Naive thymus-derived CD4-positive, alpha-beta T cell (primary cell): Measurements from ENCODE around the gene ILF2. TPM values are rescaled to one million over a fixed set of nuclear protein-coding genes. Genes with fewer than 3 reads are reported as not detected.

ENCODE experiments used
- ATAC-seq: fragments of 150-1000 bp; cut with Tn5 transposase; 2 replicates; pipeline ENCODE4 v1.10.0; 2021; ENCODE audit warnings: mild to moderate bottlenecking, moderate library complexity
- CTCF ChIA-PET: fragments of 350-600 bp; sonication (Branson Sonifier 250); formaldehyde crosslinking; loops from one replicate; lab custom pipeline; 2021; ENCODE audit warnings: antibody characterized with exemption; lab: Charles Lee
- POLR2A ChIA-PET: fragments of 350-600 bp; sonication (Branson Sonifier 250); formaldehyde crosslinking; loops from one replicate; lab custom pipeline; 2021; ENCODE audit warnings: antibody characterized with exemption, inconsistent platforms; lab: Charles Lee
- DNase-seq, 9 donors: peaks; one replicate each; pipeline versions ENCODE4 v3.0.0 to v3.0.0-alpha.2; 2020 to 2022; ENCODE audit warnings: mixed read lengths in 1 of 9
- H3K27ac ChIP-seq: one replicate; pipeline ENCODE4 v1.7.0; 2013; ENCODE audit warnings: mild to moderate bottlenecking, low read depth, low read length, moderate library complexity
- H3K27me3 ChIP-seq, 2 donors: one replicate each; pipeline ENCODE4 v1.7.0; 2013; ENCODE audit warnings: low read length in 2 of 2, mild to moderate bottlenecking in 2 of 2, moderate library complexity in 2 of 2; ENCODE audit not compliant: control insufficient read depth in 2 of 2, insufficient read depth in 2 of 2
- H3K36me3 ChIP-seq, 3 experiments: 1 replicate in 2 of 3; 2 replicates in 1 of 3; pipeline ENCODE4 v1.7.0; 2013; ENCODE audit warnings: low read length in 3 of 3, mild to moderate bottlenecking in 3 of 3, moderate library complexity in 1 of 3; ENCODE audit not compliant: insufficient read depth in 3 of 3, control insufficient read depth in 2 of 3
- H3K4me1 ChIP-seq, 2 donors: one replicate each; pipeline ENCODE4 v1.7.0; 2013; ENCODE audit warnings: low read length in 2 of 2, mild to moderate bottlenecking in 2 of 2, moderate library complexity in 1 of 2; ENCODE audit not compliant: control insufficient read depth in 2 of 2, insufficient read depth in 2 of 2
- H3K4me3 ChIP-seq: 2 replicates; pipeline ENCODE4 v1.7.0; 2013; ENCODE audit warnings: mild to moderate bottlenecking, low read length
- H3K9me3 ChIP-seq, 3 experiments: 1 replicate in 2 of 3; 2 replicates in 1 of 3; pipeline ENCODE4 v1.7.0; 2013; ENCODE audit warnings: low read length in 3 of 3; ENCODE audit not compliant: control insufficient read depth in 2 of 3
- H3K27ac Mint-ChIP-seq, 9 donors: one replicate each; pipeline ENCODE4 v1.8.0; 2020 to 2022; ENCODE audit warnings: mixed read lengths in 9 of 9, mild to moderate bottlenecking in 8 of 9, moderate library complexity in 5 of 9, inconsistent platforms in 2 of 9
- H3K27me3 Mint-ChIP-seq, 5 donors: one replicate each; pipeline ENCODE4 v1.8.0; 2021 to 2022; ENCODE audit warnings: mixed read lengths in 5 of 5, mild to moderate bottlenecking in 1 of 5
- H3K36me3 Mint-ChIP-seq, 5 donors: one replicate each; pipeline ENCODE4 v1.8.0; 2020 to 2022; ENCODE audit warnings: mixed read lengths in 5 of 5, mild to moderate bottlenecking in 3 of 5, inconsistent platforms in 1 of 5
- H3K4me1 Mint-ChIP-seq, 7 donors: one replicate each; pipeline ENCODE4 v1.8.0; 2020 to 2022; ENCODE audit warnings: mixed read lengths in 7 of 7, mild to moderate bottlenecking in 3 of 7, inconsistent platforms in 1 of 7
- H3K4me3 Mint-ChIP-seq, 10 donors: one replicate each; pipeline ENCODE4 v1.8.0; 2020 to 2022; ENCODE audit warnings: mild to moderate bottlenecking in 10 of 10, mixed read lengths in 10 of 10, moderate library complexity in 6 of 10, inconsistent platforms in 2 of 10
- H3K9me3 Mint-ChIP-seq, 11 donors: one replicate each; pipeline ENCODE4 v1.8.0; 2020 to 2022; ENCODE audit warnings: mixed read lengths in 11 of 11, mild to moderate bottlenecking in 4 of 11, inconsistent platforms in 1 of 11, moderate library complexity in 1 of 11
- intact Hi-C, 2 donors: fragments of 100-400 bp; cut with micrococcal nuclease; formaldehyde crosslinking; loops; one replicate each; pipeline ENCODE4 v1.15.1; 2023
- polyA plus RNA-seq, 2 donors: library from polyadenylated mRNA; unstranded; fragments of 300-500 nt; fragmentation: Illumina TruSeq; gene quantifications; one replicate each; pipeline ENCODE4 v1.2.3, GENCODE V29; 2021
- total RNA-seq, 6 experiments: library from RNA in 5 of 6; stranded (reverse) in 5 of 6; gene quantifications; 1 replicate in 5 of 6; 2 replicates in 1 of 6; pipeline ENCODE4 v1.2.3 and lab custom pipeline; 2021 to 2026

The ILF2 gene
- total and polyA plus RNA-seq, 7 experiments from 2014 or later: 83.6 to 177 (median 136) TPM

- H3K4me3 Mint-ChIP-seq: no peak overlapping the region
- POLR2A ChIA-PET: no interaction called here
- H3K27me3 Mint-ChIP-seq: no peaks in the 10 kb centered on the region
- no peaks in the 10 kb centered on the region for H3K36me3 Mint-ChIP-seq
- intact Hi-C loops: no loop called here
- ATAC-seq (no peak), DNase-seq (no peak)
- peaks cover 0 to 3% (median 0%) of the 10 kb centered on the region in 7 donors for H3K4me1 Mint-ChIP-seq
- Histone ChIP-seq H3K9me3 (no peaks in the 10 kb centered on the region), H3K27ac (no peak overlapping the region), H3K4me3 (no peak overlapping the region), H3K4me1 (no peaks in the 10 kb centered on the region), H3K36me3 (no peaks in the 10 kb centered on the region), H3K27me3 (no peaks in the 10 kb centered on the region)
- no peaks in the 10 kb centered on the region for H3K9me3 Mint-ChIP-seq
- CTCF ChIA-PET: no interaction called here
- no peak overlapping the region for H3K27ac Mint-ChIP-seq
These were observed 28.3 kb upstream of the ILF2 start for GRCh38 chr1:153698923-153699714.

GRCh38 chr1:153698020-153698922 lies 27.5 kb upstream of the ILF2 start:
- no peaks in the 10 kb centered on the region for H3K27me3 Mint-ChIP-seq
- H3K9me3 Mint-ChIP-seq: no peaks in the 10 kb centered on the region
- no peaks in the 10 kb centered on the region for H3K9me3 ChIP-seq
- ATAC-seq (peak; percentile 37), DNase-seq (no peak)
- H3K36me3 ChIP-seq: no peaks in the 10 kb centered on the region
- no peaks in the 10 kb centered on the region for H3K27me3 ChIP-seq
- peaks cover 0 to 3% (median 0%) of the 10 kb centered on the region in 7 donors for H3K4me1 Mint-ChIP-seq
- H3K36me3 Mint-ChIP-seq: no peaks in the 10 kb centered on the region
- peak overlapping the region in 4 of 10 donors; percentile 33 to 55 (median 48) for H3K4me3 Mint-ChIP-seq
- intact Hi-C loops: no loop called here
- H3K27ac Mint-ChIP-seq: peak overlapping the region in 1 of 9 donors; percentile 53
- POLR2A ChIA-PET: no interaction called here
- H3K4me3 ChIP-seq: no peak overlapping the region
- CTCF ChIA-PET: no interaction called here
- H3K27ac ChIP-seq: no peak overlapping the region
- no peaks in the 10 kb centered on the region for H3K4me1 ChIP-seq

DNA sequence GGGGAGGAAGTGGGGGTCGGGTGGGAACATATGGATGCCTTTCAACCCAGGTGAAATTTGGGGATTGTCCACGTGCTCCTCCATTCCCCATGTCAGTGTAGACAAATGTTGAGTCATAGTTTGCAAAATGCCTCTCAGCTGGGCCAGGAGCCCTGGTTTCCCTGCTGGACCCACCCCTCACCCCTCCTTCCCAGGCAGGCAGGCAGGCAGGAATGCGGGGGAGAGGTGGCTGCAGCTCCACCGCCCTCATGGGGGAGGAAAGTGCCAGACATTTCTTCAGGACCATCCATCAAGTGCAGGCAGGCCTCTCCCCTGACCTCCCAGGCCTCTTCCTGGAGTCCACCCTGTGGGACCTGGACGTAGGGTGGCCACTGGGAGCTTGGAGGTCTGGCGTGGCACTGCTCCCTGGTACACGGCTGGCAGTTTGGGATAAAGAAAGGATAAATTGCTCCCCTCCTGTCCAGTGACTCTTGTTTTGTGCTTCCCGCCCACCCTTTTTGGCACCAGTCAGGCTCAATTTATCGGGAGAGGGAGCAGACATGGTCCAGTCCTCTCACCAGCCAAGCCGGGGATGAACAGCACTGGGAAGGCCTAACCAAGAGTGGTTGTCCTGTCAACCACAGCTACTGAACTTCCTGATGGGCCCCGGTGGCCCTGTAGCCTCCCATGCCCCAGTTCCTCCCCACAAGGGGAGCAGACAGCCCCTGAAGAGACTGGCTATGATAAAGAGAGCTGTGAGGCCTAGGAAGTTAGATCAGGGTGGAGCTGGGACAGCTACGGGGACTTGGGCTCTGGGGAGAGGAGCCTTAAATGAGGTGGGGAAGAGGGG lies 26.6 kb upstream of the ILF2 start:
- intact Hi-C loops: no loop called here
- Histone ChIP-seq H3K36me3 (no peaks in the 10 kb centered on the region), H3K27me3 (no peaks in the 10 kb centered on the region), H3K9me3 (no peaks in the 10 kb centered on the region), H3K4me3 (no peak overlapping the region), H3K4me1 (no peaks in the 10 kb centered on the region), H3K27ac (no peak overlapping the region)
- ChIA-PET CTCF (no interaction called here), POLR2A (no interaction called here)
- peaks cover 0 to 3% (median 0%) of the 10 kb centered on the region in 7 donors for H3K4me1 Mint-ChIP-seq
- H3K27me3 Mint-ChIP-seq: no peaks in the 10 kb centered on the region
- DNase-seq (no peak), ATAC-seq (no peak)
- H3K9me3 Mint-ChIP-seq: no peaks in the 10 kb centered on the region
- no peaks in the 10 kb centered on the region for H3K36me3 Mint-ChIP-seq
- peak overlapping the region in 4 of 10 donors; percentile 33 to 55 (median 48) for H3K4me3 Mint-ChIP-seq
- H3K27ac Mint-ChIP-seq: peak overlapping the region in 2 of 9 donors; percentile 46 to 53

- intact Hi-C loops: no loop called here
- no peaks in the 10 kb centered on the region for H3K4me1 ChIP-seq
- Mint-ChIP-seq H3K27ac (no peak overlapping the region), H3K9me3 (no peaks in the 10 kb centered on the region), H3K4me3 (no peak overlapping the region), H3K27me3 (no peaks in the 10 kb centered on the region), H3K4me1 (peaks cover 0 to 3% (median 0%) of the 10 kb centered on the region in 7 donors), H3K36me3 (no peaks in the 10 kb centered on the region)
- H3K9me3 ChIP-seq: no peaks in the 10 kb centered on the region
- no peak for DNase-seq
- H3K27me3 ChIP-seq: no peaks in the 10 kb centered on the region
- POLR2A ChIA-PET: no interaction called here
- ATAC-seq: no peak
- CTCF ChIA-PET: no interaction called here
- no peak overlapping the region for H3K27ac ChIP-seq
- no peaks in the 10 kb centered on the region for H3K36me3 ChIP-seq
- no peak overlapping the region for H3K4me3 ChIP-seq
These were observed 25.9 kb upstream of the ILF2 start for GRCh38 chr1:153696741-153697140.

DNA sequence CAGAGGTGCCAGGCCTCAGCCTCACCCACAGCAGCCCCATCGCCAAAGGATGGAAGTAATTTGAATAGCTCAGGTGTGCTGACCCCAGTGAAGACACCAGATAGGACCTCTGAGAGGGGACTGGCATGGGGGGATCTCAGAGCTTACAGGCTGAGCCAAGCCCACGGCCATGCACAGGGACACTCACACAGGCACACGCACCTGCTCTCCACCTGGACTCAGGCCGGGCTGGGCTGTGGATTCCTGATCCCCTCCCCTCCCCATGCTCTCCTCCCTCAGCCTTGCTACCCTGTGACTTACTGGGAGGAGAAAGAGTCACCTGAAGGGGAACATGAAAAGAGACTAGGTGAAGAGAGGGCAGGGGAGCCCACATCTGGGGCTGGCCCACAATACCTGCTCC lies 22.7 kb upstream of the ILF2 start:
- Histone ChIP-seq H3K36me3 (no peaks in the 10 kb centered on the region), H3K27ac (no peak overlapping the region), H3K9me3 (no peaks in the 10 kb centered on the region), H3K4me3 (no peak overlapping the region), H3K4me1 (peaks cover 0 to 7% of the 10 kb centered on the region in 2 donors), H3K27me3 (no peaks in the 10 kb centered on the region)
- Mint-ChIP-seq H3K36me3 (no peaks in the 10 kb centered on the region), H3K4me3 (no peak overlapping the region), H3K27ac (no peak overlapping the region), H3K27me3 (peaks cover 0 to 4% (median 0%) of the 10 kb centered on the region in 5 donors), H3K9me3 (no peaks in the 10 kb centered on the region), H3K4me1 (peaks cover 0 to 15% (median 10%) of the 10 kb centered on the region in 7 donors)
- CTCF ChIA-PET: no interaction called here
- ATAC-seq: no peak
- intact Hi-C loops: no loop called here
- POLR2A ChIA-PET: no interaction called here
- no peak for DNase-seq

DNA sequence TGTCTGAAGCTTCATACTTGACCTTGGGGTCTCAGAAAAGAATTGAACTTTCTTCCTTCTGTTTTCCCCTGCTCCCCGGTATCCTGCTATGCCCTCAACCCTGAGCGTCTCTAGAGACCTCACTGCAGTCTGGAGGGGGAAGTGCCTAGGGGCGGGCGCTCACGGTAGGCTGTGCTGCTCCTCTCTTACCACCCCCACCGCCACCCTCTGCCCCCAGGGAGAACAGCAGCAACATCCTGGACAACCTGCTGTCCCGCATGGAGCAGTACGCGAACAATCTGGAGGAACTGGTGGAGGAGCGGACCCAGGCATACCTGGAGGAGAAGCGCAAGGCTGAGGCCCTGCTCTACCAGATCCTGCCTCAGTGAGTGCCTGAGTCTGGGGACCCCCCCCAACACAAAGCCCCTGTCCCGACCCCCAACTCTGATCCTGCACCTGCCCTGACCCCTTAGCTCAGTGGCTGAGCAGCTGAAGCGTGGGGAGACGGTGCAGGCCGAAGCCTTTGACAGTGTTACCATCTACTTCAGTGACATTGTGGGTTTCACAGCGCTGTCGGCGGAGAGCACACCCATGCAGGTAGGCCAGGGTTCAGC lies 18.0 kb upstream of the ILF2 start:
- DNase-seq (no peak), ATAC-seq (no peak)
- Histone ChIP-seq H3K36me3 (no peaks in the 10 kb centered on the region), H3K27ac (no peak overlapping the region), H3K27me3 (no peaks in the 10 kb centered on the region), H3K4me3 (no peak overlapping the region), H3K4me1 (peaks cover 0 to 7% of the 10 kb centered on the region in 2 donors), H3K9me3 (no peaks in the 10 kb centered on the region)
- POLR2A ChIA-PET: no interaction called here
- Mint-ChIP-seq H3K27ac (peak overlapping the region in 3 of 9 donors; percentile 1 to 41 (median 34)), H3K4me1 (peaks cover 0 to 14% (median 10%) of the 10 kb centered on the region in 7 donors), H3K9me3 (no peaks in the 10 kb centered on the region), H3K27me3 (peaks cover 0 to 17% (median 4%) of the 10 kb centered on the region in 5 donors), H3K36me3 (no peaks in the 10 kb centered on the region), H3K4me3 (no peak overlapping the region)
- intact Hi-C loops: no loop called here
- CTCF ChIA-PET: no interaction called here
